Choroid plexus epithelial cell (primary cell): ENCODE results near the gene RELL1.

Experiments
- DNase-seq: peaks from one replicate; pipeline ENCODE4 v3.0.0-alpha.2; 2010; ENCODE audit warnings: low read depth
- H3K4me3 ChIP-seq: 2 replicates; pipeline ENCODE4 v1.5.1; 2011; ENCODE audit warnings: low read depth, mild to moderate bottlenecking, control low read depth, low read length, moderate library complexity
- TF ChIP-seq, protein P1 (sequence below): conservative IDR thresholded peaks from 2 replicates; pipeline ENCODE4 v1.5.1; 2011; ENCODE audit warnings: low read depth, mild to moderate bottlenecking, control low read depth, inconsistent platforms, low read length, moderate library complexity

Gene RELL1

DNA sequence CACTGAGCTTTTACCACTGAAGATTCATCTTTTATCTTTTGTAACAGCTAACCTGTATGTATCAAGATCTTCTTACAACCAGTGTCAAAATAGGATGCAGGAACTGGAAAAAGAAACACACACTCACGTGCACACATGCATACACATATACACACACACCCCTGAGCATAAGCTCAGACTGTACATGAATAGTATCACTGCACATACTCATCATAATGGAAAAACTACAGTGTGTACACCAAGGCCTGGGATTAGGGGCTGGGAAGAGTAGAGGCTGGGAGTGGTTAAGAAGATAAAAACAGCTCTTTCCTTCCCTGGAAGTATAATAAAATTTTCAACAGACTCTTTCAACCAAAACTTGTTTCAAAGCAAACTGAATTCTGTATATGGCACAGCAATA is 73.4 kb downstream of the RELL1 start:
- TF ChIP-seq, protein P1, sequence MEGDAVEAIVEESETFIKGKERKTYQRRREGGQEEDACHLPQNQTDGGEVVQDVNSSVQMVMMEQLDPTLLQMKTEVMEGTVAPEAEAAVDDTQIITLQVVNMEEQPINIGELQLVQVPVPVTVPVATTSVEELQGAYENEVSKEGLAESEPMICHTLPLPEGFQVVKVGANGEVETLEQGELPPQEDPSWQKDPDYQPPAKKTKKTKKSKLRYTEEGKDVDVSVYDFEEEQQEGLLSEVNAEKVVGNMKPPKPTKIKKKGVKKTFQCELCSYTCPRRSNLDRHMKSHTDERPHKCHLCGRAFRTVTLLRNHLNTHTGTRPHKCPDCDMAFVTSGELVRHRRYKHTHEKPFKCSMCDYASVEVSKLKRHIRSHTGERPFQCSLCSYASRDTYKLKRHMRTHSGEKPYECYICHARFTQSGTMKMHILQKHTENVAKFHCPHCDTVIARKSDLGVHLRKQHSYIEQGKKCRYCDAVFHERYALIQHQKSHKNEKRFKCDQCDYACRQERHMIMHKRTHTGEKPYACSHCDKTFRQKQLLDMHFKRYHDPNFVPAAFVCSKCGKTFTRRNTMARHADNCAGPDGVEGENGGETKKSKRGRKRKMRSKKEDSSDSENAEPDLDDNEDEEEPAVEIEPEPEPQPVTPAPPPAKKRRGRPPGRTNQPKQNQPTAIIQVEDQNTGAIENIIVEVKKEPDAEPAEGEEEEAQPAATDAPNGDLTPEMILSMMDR = no peak
- H3K4me3 ChIP-seq = no peak overlapping the region
- no peak for DNase-seq

DNA sequence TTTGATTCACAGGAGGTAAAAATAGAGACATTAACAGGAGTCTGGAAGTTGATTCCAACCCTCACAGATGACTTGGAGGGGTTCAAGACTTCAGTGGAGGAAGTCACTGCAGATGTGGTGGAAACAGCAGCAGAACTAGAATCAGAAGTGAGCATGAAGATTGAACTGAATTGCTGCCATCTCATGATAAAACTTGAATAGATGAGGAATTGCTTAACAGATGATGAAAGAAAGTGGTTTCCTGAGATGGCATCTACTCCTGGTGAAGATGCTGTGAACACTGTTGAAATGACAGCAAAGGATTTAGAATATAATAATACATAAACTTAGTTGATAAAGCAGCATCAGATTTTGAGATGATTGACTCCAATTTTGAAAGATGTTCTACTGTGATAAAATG is 76.5 kb downstream of the RELL1 start:
- no peak overlapping the region for H3K4me3 ChIP-seq
- TF ChIP-seq, protein P1 = no peak
- DNase-seq = no peak

DNA sequence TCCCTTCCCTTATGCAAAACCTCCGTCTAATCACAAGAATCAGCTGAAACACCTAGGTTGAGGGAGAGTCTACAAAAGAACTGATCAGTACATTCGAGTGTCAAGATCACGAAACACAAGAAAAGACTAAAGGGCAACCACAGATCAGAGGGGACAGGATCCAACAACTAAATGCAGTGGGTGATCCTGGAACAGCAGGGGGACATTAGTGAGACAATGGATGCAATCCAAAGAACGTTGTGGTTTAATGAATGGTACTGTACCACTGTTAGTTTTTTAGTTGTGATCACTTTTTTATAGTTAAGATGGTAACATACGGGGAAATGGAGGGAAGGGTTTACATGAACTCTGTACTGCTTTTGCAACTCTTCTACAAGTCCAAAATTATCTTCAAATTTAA is 79.2 kb downstream of the RELL1 start:
- H3K4me3 ChIP-seq = no peak overlapping the region
- TF ChIP-seq, protein P1 = no peak
- DNase-seq = no peak

DNA sequence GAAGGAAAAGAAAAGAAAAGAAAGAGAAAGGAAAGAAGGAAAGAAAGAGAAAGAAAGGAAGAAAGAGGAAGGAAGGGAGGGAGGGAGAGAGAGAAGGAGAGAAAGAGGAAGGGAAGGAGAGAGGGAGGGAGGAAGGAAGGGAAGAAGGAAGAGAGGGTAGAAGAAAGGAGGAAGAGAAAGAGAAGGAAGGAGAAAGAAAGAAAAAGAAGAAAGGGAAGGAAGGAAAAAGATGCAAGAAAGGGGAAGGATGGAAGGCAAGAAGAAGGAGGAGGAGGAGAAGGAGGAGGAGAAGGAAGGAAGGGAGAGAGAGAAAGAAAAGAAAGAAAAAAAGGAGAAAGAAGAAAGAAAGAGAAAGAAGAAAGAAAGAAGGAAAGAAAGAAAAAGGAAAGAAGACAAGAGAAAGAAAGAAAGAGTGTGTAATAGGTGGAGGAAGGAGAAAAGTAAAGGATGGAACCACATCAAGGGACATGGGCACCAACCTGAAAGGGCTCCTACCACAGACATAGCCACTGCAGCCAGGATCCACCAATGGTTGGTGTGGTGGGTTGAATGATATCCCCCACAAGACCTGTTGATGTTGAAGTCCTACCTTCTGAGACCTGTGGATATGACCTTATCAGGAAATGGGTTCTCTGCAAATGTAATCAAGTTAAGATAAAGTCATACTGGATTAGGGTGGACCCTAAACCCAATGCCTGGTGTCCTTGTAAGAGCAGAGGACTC is 80.2 kb downstream of the RELL1 start:
- H3K4me3 ChIP-seq = no peak overlapping the region
- TF ChIP-seq, protein P1 = no peak
- DNase-seq = no peak

DNA sequence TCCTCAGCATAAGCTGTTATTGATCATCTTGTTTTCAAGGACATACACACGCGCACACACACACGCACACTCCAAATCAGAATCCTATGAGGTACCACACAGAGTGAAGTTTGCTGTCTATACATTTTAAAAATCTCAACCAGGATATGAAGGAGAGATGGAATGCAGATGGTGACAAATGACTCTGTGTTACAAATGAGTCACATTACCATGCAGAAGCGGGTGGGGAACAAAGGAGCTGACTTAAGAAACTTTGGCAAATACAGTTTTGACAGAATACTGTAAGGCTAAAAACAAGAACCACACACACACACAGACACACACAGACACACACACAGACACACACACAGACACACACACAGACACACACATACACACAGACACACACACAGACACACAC is 81.7 kb downstream of the RELL1 start:
- TF ChIP-seq, protein P1 = no peak
- no peak overlapping the region for H3K4me3 ChIP-seq
- no peak for DNase-seq

DNA sequence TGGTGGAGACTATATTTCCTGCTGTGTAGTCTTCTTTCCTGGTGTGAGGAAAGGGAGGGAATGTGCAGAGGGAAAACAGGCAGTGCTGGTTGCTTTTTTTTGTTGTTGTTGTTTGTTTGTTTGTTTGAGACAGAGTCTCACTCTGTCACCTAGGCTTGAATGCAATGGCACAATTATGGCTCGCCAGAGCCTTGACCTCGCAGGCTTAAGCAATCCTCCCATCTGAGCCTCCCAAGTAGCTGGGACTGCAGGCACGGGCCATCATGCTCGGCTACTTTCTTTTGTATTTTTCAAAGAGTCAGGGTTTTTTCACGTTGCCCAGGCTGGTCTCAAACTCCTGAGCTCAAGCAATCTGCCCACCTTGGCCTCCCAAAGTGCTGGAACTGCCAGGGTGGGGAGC is 82.5 kb downstream of the RELL1 start:
- H3K4me3 ChIP-seq = no peak overlapping the region
- TF ChIP-seq, protein P1 = no peak
- DNase-seq = no peak

DNA sequence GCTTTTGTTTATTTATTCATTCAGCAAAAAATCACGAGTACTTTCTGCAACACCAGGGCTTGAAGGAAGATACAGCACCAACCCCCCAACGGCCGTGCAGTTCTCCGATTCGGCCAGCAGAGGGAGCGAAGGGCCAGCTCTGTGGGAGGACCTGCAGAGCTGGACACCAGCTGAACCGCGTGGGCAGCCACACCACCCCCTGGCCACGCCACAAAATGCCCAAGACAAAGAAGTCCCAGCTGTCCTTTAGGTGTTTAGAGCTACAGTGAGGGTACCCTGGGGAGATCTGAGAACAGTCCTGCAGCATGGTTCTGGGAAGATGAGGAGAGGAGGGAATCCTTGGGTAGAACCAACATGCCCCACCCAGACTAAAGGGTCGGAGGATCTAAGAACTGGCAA is 83.1 kb downstream of the RELL1 start:
- no peak overlapping the region for H3K4me3 ChIP-seq
- peak; percentile 84 for DNase-seq
- TF ChIP-seq, protein P1 = peak; percentile 100
